Pancreas (tissue), 10 donors: ENCODE data around the gene CRIP1. TPM values are rescaled to one million over a fixed set of nuclear protein-coding genes. Genes with fewer than 3 reads are reported as not detected.

Experiments
- ATAC-seq, 4 donors: fragments of 200-7000 bp; cut with Tn5 transposase; one replicate each; pipeline versions ENCODE4 v1.8.0 to v1.9.1; 2020; ENCODE audit warnings: mild to moderate bottlenecking in 4 of 4, moderate library complexity in 4 of 4
- DNase-seq, 6 donors: peaks; one replicate each; pipeline ENCODE4 v3.0.0-alpha.2; 2020
- FAIRE-seq: peaks from 2 replicates; lab custom pipeline; 2012; peaks lifted over from hg19 to GRCh38; lab: Jason Lieb, UNC
- H3K27ac ChIP-seq, 4 donors: fragments of 200-600 bp; sonication (generic); 1 replicate in 3 of 4; 2 replicates in 1 of 4; pipeline versions ENCODE4 v1.5.0 to v1.8.0; 2020
- H3K27me3 ChIP-seq, 4 donors: fragments of 200-600 bp; one replicate each; pipeline ENCODE4 v1.8.0; 2021
- H3K36me3 ChIP-seq, 3 donors: fragments of 200-600 bp; sonication (generic) in 1 of 3; one replicate each; pipeline versions ENCODE4 v1.5.0 to v1.8.0; 2020 to 2021
- H3K4me1 ChIP-seq, 3 donors: fragments of 200-600 bp; one replicate each; pipeline ENCODE4 v1.8.0; 2021
- H3K4me3 ChIP-seq, 4 donors: fragments of 200-600 bp; sonication (generic) in 2 of 4; one replicate each; pipeline versions ENCODE4 v1.5.0 to v1.8.0; 2020 to 2021
- H3K9me3 ChIP-seq, 4 donors: fragments of 200-600 bp; one replicate each; pipeline ENCODE4 v1.8.0; 2021
- CTCF ChIP-seq, 4 donors: fragments of 200-600 bp; sonication (generic) in 3 of 4; IDR thresholded peaks; one replicate each; pipeline versions ENCODE4 v1.5.0 to v1.8.0; 2021; ENCODE audit warnings: antibody characterized with exemption in 4 of 4
- WGBS, 2 donors: extraction: QIAGEN DNeasy Blood & Tissue Kit; methylation state at CpG; one replicate each; pipeline ENCODE4 v1.1.7; 2013; 5-methylcytosine and 5-hydroxymethylcytosine counted together
- intact Hi-C, 3 donors: fragments of 100-400 bp; cut with DNase I; formaldehyde crosslinking; loops; one replicate each; pipeline versions ENCODE4 v1.11.1 to v1.14.2; 2022
- polyA plus RNA-seq, 2 donors: library from polyadenylated mRNA; stranded (reverse); fragments of 200-250 nt; gene quantifications; one replicate each; pipeline ENCODE4 v1.2.3, GENCODE V29; 2013
- total RNA-seq, 6 donors: library from RNA; stranded (reverse); fragmentation: NEBNext Ultra II Directional in 4 of 6; extraction: Animal tissue kit (Norgen Biotek cat#: 25700) in 4 of 6; gene quantifications; one replicate each; pipeline versions ENCODE4 v1.2.1 to v1.2.4, GENCODE V29; 2021 to 2023
- donor health status: healthy with polysubstance abuse.
- donor health status: DM: no; HTN: no; CAD: no; lungs with moderate emphysema.
- donor health status: DM: no; HTN: no; CAD: no.
- donor health status: control.
- donor health status: control.
- donor health status: Bipolar disorder and iron deficiency.
- donor health status: DM: yes; HTN: yes; CAD: no.
- donor health status: DM: no; HTN: no; CAD: no.
- donor health status: DM: no; HTN: no; CAD: no.
- donor health status: DM: yes; HTN: yes; CAD: no.

Gene CRIP1
- total and polyA plus RNA-seq, 8 donors: 2.4 to 71.0 (median 9.3) TPM

- Histone ChIP-seq H3K36me3 (peaks cover 0 to 5% (median 0%) of the 10 kb centered on the region in 3 donors), H3K9me3 (no peaks in the 10 kb centered on the region), H3K4me1 (no peaks in the 10 kb centered on the region), H3K4me3 (no peak overlapping the region), H3K27me3 (no peaks in the 10 kb centered on the region), H3K27ac (no peak overlapping the region)
- intact Hi-C loops: no loop called here
- FAIRE-seq (no peak), ATAC-seq (no peak), DNase-seq (peak in 1 of 6 donors; percentile 48)
- 90 to 91% methylated on average over 17 of the region's 17 CpGs for WGBS, 2 donors
- TF ChIP-seq CTCF (IDR thresholded peaks at IDR 0.05): no peak
Observed at GRCh38 chr14:105444859-105445258, 41.8 kb upstream of the CRIP1 start.

GRCh38 chr14:105445290-105445689, 41.4 kb upstream of the CRIP1 start:
- 86 to 87% methylated on average over 23 to 24 of the region's 24 CpGs for WGBS, 2 donors
- Histone ChIP-seq H3K4me3 (no peak overlapping the region), H3K9me3 (no peaks in the 10 kb centered on the region), H3K36me3 (peaks cover 0 to 10% (median 2%) of the 10 kb centered on the region in 3 donors), H3K27ac (no peak overlapping the region), H3K27me3 (no peaks in the 10 kb centered on the region), H3K4me1 (no peaks in the 10 kb centered on the region)
- TF ChIP-seq CTCF (IDR thresholded peaks at IDR 0.05): no peak
- ATAC-seq: no peak
- peak in 2 of 6 donors; percentile 28 to 60 for DNase-seq
- FAIRE-seq: no peak
- intact Hi-C loops: no loop called here

- FAIRE-seq (no peak), ATAC-seq (no peak), DNase-seq (peak in 2 of 6 donors; percentile 21 to 64)
- no peaks in the 10 kb centered on the region for H3K4me1 ChIP-seq
- H3K9me3 ChIP-seq: no peaks in the 10 kb centered on the region
- intact Hi-C loops: no loop called here
- H3K36me3 ChIP-seq: peaks cover 0 to 14% (median 5%) of the 10 kb centered on the region in 3 donors
- H3K4me3 ChIP-seq: no peak overlapping the region
- H3K27ac ChIP-seq: no peak overlapping the region
- whole genome bisulfite sequencing, 2 donors: 91 to 93% methylated on average over 26 of the region's 26 CpGs
- H3K27me3 ChIP-seq: no peaks in the 10 kb centered on the region
- TF ChIP-seq CTCF (IDR thresholded peaks at IDR 0.05): no peak
Observed at GRCh38 chr14:105445901-105446845, 40.5 kb upstream of the CRIP1 start.

GRCh38 chr14:105446971-105447370, 39.7 kb upstream of the CRIP1 start:
- no peaks in the 10 kb centered on the region for H3K4me1 ChIP-seq
- peaks cover 0 to 14% (median 5%) of the 10 kb centered on the region in 3 donors for H3K36me3 ChIP-seq
- H3K4me3 ChIP-seq: no peak overlapping the region
- FAIRE-seq: no peak
- no peak for TF ChIP-seq CTCF (IDR thresholded peaks at IDR 0.05)
- intact Hi-C loops: no loop called here
- no peaks in the 10 kb centered on the region for H3K27me3 ChIP-seq
- no peak for ATAC-seq
- H3K9me3 ChIP-seq: no peaks in the 10 kb centered on the region
- H3K27ac ChIP-seq: no peak overlapping the region
- peak in 2 of 6 donors; percentile 22 to 70 for DNase-seq
- WGBS, 2 donors: 82 to 87% methylated on average over 13 to 14 of the region's 14 CpGs
